Astrocyte (in vitro differentiated cells and primary cell): ENCODE results near the gene ST14.

Experiments
- CTCF ChIP-seq: IDR thresholded peaks from 2 replicates; pipeline ENCODE4 v1.5.1; 2011; ENCODE audit warnings: low read depth, mild to moderate bottlenecking, inconsistent platforms, low read length, moderate library complexity; ENCODE audit not compliant: insufficient read depth
- EZH2 ChIP-seq: IDR thresholded peaks from 2 replicates; pipeline ENCODE4 v1.6.1; 2012; ENCODE audit warnings: mild to moderate bottlenecking, low read length, inconsistent platforms; ENCODE audit not compliant: insufficient read depth

- TF ChIP-seq CTCF, result no peak
- TF ChIP-seq EZH2, result no peak
These were observed 43.5 kb downstream of the ST14 start for GRCh38 chr11:130202818-130203689.
